Measurements from ENCODE around the gene SCUBE3. TPM values are rescaled to one million over a fixed set of nuclear protein-coding genes. Genes with fewer than 3 reads are reported as not detected.
A peak's percentile ranks its signal among the peaks of the same experiment; 100 is the strongest.

Gene SCUBE3
- total and polyA plus RNA-seq, 9 of the 15 experiments (the other 6 are each of a cell fraction or from before 2014, with no cell fraction given), result 0.01 to 0.11 TPM; not detected in 7

DNA sequence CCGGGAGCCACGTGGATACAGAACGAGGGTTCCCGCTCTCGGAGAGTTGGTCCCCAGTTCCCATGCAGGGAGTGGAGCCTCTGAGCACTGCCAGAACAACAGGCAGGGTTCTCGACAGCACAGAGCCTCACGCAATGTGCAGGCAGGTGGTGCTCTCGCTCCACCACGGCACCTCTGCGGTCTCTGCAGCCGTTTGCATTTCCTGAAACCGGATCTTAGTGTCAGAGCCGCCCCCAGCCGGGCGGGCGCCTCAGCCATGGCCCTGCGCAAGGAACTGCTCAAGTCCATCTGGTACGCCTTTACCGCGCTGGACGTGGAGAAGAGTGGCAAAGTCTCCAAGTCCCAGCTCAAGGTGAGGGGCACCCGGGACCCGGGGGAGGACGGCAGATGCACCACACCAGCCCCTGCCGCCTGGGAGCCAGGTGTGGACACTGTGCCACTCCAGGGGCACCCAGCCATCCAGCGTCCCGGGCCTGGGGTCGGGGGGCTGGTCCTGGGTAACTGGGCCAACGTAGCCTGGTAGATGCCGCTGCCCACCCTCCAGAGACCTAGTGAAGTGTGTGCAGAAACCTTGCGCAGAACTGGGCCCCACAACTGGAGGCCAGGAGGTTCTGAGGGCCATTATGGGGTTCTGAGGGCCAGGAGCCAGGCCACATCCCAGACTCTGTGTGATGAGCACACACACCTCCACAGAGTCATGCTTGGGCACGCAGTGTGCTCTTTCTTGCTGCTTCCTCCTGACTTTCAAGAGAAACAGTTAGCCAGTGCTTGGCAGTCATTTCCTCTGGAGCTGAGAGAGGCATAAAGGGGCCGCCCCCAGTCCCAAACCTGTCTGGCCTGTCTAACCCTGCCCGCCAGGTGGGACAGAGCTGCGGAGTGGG is 84.1 kb downstream of the SCUBE3 start, which contains the start of gene DEF6:
Gene DEF6 (plus strand): TSS at position 218 of the 881 bp plus-strand sequence. CDS start 39 bp downstream, at position 257.
- H2AFZ ChIP-seq (ENCODE audit: low read depth, low read length), result peak within 1 kb of the TSS; percentile 94
- H3K9me1 ChIP-seq (ENCODE audit: control insufficient read depth, insufficient read depth, low read length), result no peaks in the 10 kb centered on the region
- BruUV-seq (replicated peaks), result TSS peak; percentile 52
- in situ Hi-C loops (cut with MboI) (loop anchor here (5.0 kb wide), 1 partner anchor 439 kb away; the partner anchor contains the start of gene ARMC12), intact Hi-C loops (cut with micrococcal nuclease) (loop anchor here (1.0 to 10.0 kb wide), 8 partner anchors 29 to 657 kb away; partner anchors contain the start of genes ARMC12, PPARD and RPL10A)
- no peaks in the 10 kb centered on the region for H4K20me1 ChIP-seq (replicated peaks; ENCODE audit: control insufficient read depth, insufficient read depth, low read length)
- peak within 1 kb of the TSS; percentile 94 for H3K4me2 ChIP-seq (ENCODE audit: insufficient read depth, low read length)
- ChIA-PET CTCF (ENCODE audit: low intra/inter-chr PET ratio) (interaction anchor here (0.6 to 3.2 kb wide), 15 partner anchors 9 to 1427 kb away, joined by 3 to 33 read pairs (median 4); partner anchors contain the start of genes ARMC12, FANCE and RPL10A), POLR2A (interaction anchor here (0.6 to 3.9 kb wide), 10 partner anchors 10 to 565 kb away, joined by 3 to 25 read pairs (median 4); partner anchors contain the start of gene RPL10A)
- H3K4me1 ChIP-seq (replicated peaks in 1 of 2; ENCODE audit: control insufficient read depth in 2 of 2, insufficient read depth in 2 of 2, low read length in 2 of 2), result peaks cover 31 to 37% of the 10 kb centered on the region in 2 experiments
- ATAC-seq (peak; percentile 96), FAIRE-seq (peak; percentile 95), DNase-seq (ENCODE audit: extremely low read depth in 1 of 4, low spot score in 3 of 4) (peak; percentile 94 to 97 (median 96))
- H3K9ac ChIP-seq (ENCODE audit: insufficient read depth in 1 of 2, low read depth in 2 of 2, low read length in 2 of 2), result peak within 1 kb of the TSS; percentile 80 to 95
- 4% methylated on average over 35 of the region's 35 CpGs for WGBS (ENCODE audit: insufficient coverage, low coverage, missing lambda C conversion rate)
- H3K27me3 ChIP-seq (ENCODE audit: control insufficient read depth in 2 of 2, insufficient read depth in 2 of 2, low read length in 2 of 2), result no peaks in the 10 kb centered on the region
- peaks cover 22% of the 10 kb centered on the region for H3K79me2 ChIP-seq (ENCODE audit: control insufficient read depth, insufficient read depth, low read length)
- peak within 1 kb of the TSS; percentile 81 for H3K27ac ChIP-seq (ENCODE audit: extremely low read depth, low read depth, low read length)
- no peaks in the 10 kb centered on the region; the same call in 2 of the 3 replicates for H3K36me3 ChIP-seq (ENCODE audit: control insufficient read depth, insufficient read depth, low read length)
- H3K9me3 ChIP-seq (replicated peaks; ENCODE audit: control insufficient read depth, insufficient read depth, low read depth, low read length), result no peaks in the 10 kb centered on the region
- peak within 1 kb of the TSS; percentile 65 for H3K4me3 ChIP-seq
- TF ChIP-seq, protein P1, sequence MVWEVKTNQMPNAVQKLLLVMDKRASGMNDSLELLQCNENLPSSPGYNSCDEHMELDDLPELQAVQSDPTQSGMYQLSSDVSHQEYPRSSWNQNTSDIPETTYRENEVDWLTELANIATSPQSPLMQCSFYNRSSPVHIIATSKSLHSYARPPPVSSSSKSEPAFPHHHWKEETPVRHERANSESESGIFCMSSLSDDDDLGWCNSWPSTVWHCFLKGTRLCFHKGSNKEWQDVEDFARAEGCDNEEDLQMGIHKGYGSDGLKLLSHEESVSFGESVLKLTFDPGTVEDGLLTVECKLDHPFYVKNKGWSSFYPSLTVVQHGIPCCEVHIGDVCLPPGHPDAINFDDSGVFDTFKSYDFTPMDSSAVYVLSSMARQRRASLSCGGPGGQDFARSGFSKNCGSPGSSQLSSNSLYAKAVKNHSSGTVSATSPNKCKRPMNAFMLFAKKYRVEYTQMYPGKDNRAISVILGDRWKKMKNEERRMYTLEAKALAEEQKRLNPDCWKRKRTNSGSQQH (CRISPR knock-in tag; IDR thresholded peaks at IDR 0.05), result no peak
- TF ChIP-seq, protein P2, sequence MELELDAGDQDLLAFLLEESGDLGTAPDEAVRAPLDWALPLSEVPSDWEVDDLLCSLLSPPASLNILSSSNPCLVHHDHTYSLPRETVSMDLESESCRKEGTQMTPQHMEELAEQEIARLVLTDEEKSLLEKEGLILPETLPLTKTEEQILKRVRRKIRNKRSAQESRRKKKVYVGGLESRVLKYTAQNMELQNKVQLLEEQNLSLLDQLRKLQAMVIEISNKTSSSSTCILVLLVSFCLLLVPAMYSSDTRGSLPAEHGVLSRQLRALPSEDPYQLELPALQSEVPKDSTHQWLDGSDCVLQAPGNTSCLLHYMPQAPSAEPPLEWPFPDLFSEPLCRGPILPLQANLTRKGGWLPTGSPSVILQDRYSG (tag; conservative IDR thresholded peaks at IDR 0.05; ENCODE audit: low read depth), result no peak
- TF ChIP-seq ASH1L (IDR thresholded peaks at IDR 0.05; ENCODE audit: borderline replicate concordance, low read depth, partially characterized antibody) (no peak), SMARCA4 (IDR thresholded peaks at IDR 0.05) (0 out of 2 replicates have a peak, but pooled peaks have one; percentile 29), ZNF696 (CRISPR knock-in tag; conservative IDR thresholded peaks at IDR 0.05) (no peak), HNRNPK (IDR thresholded peaks at IDR 0.05; ENCODE audit: low read depth, low read length, poor library complexity, severe bottlenecking) (no peak), ZNF263 (CRISPR knock-in tag; IDR thresholded peaks at IDR 0.05; ENCODE audit: borderline replicate concordance) (peak; percentile 67), ZNF316 (IDR thresholded peaks at IDR 0.05) (no peak)
- TF ChIP-seq, protein P3, sequence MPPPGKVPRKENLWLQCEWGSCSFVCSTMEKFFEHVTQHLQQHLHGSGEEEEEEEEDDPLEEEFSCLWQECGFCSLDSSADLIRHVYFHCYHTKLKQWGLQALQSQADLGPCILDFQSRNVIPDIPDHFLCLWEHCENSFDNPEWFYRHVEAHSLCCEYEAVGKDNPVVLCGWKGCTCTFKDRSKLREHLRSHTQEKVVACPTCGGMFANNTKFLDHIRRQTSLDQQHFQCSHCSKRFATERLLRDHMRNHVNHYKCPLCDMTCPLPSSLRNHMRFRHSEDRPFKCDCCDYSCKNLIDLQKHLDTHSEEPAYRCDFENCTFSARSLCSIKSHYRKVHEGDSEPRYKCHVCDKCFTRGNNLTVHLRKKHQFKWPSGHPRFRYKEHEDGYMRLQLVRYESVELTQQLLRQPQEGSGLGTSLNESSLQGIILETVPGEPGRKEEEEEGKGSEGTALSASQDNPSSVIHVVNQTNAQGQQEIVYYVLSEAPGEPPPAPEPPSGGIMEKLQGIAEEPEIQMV (tag; conservative IDR thresholded peaks at IDR 0.05; ENCODE audit: low read depth), result no peak
- TF ChIP-seq, protein P4, sequence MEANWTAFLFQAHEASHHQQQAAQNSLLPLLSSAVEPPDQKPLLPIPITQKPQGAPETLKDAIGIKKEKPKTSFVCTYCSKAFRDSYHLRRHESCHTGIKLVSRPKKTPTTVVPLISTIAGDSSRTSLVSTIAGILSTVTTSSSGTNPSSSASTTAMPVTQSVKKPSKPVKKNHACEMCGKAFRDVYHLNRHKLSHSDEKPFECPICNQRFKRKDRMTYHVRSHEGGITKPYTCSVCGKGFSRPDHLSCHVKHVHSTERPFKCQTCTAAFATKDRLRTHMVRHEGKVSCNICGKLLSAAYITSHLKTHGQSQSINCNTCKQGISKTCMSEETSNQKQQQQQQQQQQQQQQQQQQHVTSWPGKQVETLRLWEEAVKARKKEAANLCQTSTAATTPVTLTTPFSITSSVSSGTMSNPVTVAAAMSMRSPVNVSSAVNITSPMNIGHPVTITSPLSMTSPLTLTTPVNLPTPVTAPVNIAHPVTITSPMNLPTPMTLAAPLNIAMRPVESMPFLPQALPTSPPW (CRISPR knock-in tag; IDR thresholded peaks at IDR 0.05), result peak; percentile 76
